Thyroid gland (tissue), 4 donors: Measurements from ENCODE around the gene HADHA.

ENCODE experiments used
- CTCF ChIP-seq, 6 experiments: fragments of 200-600 bp in 3 of 6; fragments of 450-650 bp in 3 of 6; sonication (generic) in 3 of 6; IDR thresholded peaks; one replicate each; pipeline ENCODE4 v1.5.1; 2016 to 2019; ENCODE audit warnings: antibody characterized with exemption in 6 of 6, mild to moderate bottlenecking in 2 of 6, inconsistent platforms in 1 of 6, moderate library complexity in 1 of 6
- POLR2A ChIP-seq, 2 donors: fragments of 450-650 bp; IDR thresholded peaks; one replicate each; pipeline ENCODE4 v1.6.1; 2017; ENCODE audit warnings: antibody characterized with exemption in 2 of 2, mild to moderate bottlenecking in 2 of 2, moderate library complexity in 1 of 2

- TF ChIP-seq CTCF (IDR thresholded peaks at IDR 0.05) (no peak), POLR2A (IDR thresholded peaks at IDR 0.05) (no peak)
Measured at GRCh38 chr2:26241928-26242436, 2.5 kb downstream of the HADHA start.
